Cardiac fibroblast (primary cell): ENCODE data around the gene MBIP.

Experiments used
- DNase-seq, 2 donors: peaks; one replicate each; pipeline versions ENCODE4 v3.0.0 to v3.0.0-alpha.2; 2010; ENCODE audit warnings: low read depth in 2 of 2
- H3K4me3 ChIP-seq, 2 donors: replicated peaks in 1 of 2; 1 replicate in 1 of 2; 2 replicates in 1 of 2; pipeline ENCODE4 v1.5.1; 2011; ENCODE audit warnings: low read depth in 2 of 2, low read length in 2 of 2, mild to moderate bottlenecking in 2 of 2, moderate library complexity in 1 of 2
- TF ChIP-seq, protein P1 (sequence below): IDR thresholded peaks from one replicate; pipeline ENCODE4 v1.5.1; 2011; ENCODE audit warnings: low read depth, mild to moderate bottlenecking, low read length, inconsistent platforms

MBIP gene

GRCh38 chr14:36300337-36300736 is 20.1 kb downstream of the MBIP start:
- TF ChIP-seq, protein P1, sequence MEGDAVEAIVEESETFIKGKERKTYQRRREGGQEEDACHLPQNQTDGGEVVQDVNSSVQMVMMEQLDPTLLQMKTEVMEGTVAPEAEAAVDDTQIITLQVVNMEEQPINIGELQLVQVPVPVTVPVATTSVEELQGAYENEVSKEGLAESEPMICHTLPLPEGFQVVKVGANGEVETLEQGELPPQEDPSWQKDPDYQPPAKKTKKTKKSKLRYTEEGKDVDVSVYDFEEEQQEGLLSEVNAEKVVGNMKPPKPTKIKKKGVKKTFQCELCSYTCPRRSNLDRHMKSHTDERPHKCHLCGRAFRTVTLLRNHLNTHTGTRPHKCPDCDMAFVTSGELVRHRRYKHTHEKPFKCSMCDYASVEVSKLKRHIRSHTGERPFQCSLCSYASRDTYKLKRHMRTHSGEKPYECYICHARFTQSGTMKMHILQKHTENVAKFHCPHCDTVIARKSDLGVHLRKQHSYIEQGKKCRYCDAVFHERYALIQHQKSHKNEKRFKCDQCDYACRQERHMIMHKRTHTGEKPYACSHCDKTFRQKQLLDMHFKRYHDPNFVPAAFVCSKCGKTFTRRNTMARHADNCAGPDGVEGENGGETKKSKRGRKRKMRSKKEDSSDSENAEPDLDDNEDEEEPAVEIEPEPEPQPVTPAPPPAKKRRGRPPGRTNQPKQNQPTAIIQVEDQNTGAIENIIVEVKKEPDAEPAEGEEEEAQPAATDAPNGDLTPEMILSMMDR, result no peak
- H3K4me3 ChIP-seq, result no peak overlapping the region
- peak in 1 of 2 donors; percentile 36 for DNase-seq

GRCh38 chr14:36295642-36296627 is 24.5 kb downstream of the MBIP start:
- H3K4me3 ChIP-seq, result no peak overlapping the region
- DNase-seq, result peak in 1 of 2 donors; percentile 18
- TF ChIP-seq, protein P1, result no peak

GRCh38 chr14:36294543-36294942 is 25.9 kb downstream of the MBIP start:
- TF ChIP-seq, protein P1, result no peak
- DNase-seq, result no peak

GRCh38 chr14:36293824-36294223 is 26.6 kb downstream of the MBIP start:
- no peak overlapping the region for H3K4me3 ChIP-seq
- peak; percentile 70 to 72 for DNase-seq
- TF ChIP-seq, protein P1, result no peak

More at GRCh38 chr14:36294543-36294942, 25.9 kb downstream of the MBIP start:
- no peak overlapping the region for H3K4me3 ChIP-seq

GRCh38 chr14:36289954-36290353 is 30.5 kb downstream of the MBIP start:
- TF ChIP-seq, protein P1, result no peak
- DNase-seq, result no peak
- no peak overlapping the region for H3K4me3 ChIP-seq

DNA sequence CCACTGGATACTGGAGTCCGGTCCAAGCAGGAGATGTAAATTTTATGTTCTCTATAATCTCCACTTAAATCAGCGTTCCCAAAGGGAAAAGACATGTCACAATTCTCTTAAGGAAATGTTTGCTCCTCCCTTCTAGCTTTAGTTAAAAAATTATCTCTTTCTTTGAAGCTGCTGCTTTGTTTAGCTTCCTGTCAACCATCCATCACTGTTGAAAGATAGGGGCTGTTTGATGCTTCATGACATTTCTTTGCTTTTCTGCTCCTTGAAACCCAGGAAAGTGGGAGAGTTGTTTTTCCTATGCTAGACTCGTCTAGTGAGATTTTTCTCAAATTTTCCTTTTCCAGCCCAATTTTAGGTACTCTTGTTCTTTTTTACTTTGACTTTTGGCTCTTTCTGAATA is 31.9 kb downstream of the MBIP start:
- no peak for DNase-seq

More for the DNA sequence above, 31.9 kb downstream of the MBIP start:
- TF ChIP-seq, protein P1, result no peak
- no peak overlapping the region for H3K4me3 ChIP-seq
